GM06990 (cell line): ENCODE measurements around the gene MRM3.
"Not testable (repeated sequence)": the region's sequence is repeated elsewhere in the genome, so short reads cannot be mapped to it uniquely, and the experiment has no call there.

Experiments used
- DNase-seq: peaks from one replicate; pipeline ENCODE4 v3.0.0-alpha.2; 2011; ENCODE audit not compliant: insufficient read length; ENCODE audit errors: extremely low read depth
- H3K27me3 ChIP-seq: replicated peaks from 2 replicates; pipeline ENCODE4 v1.6.0; 2011; ENCODE audit warnings: low read length; ENCODE audit not compliant: control insufficient read depth, insufficient read depth
- H3K36me3 ChIP-seq: 2 replicates; pipeline ENCODE4 v1.5.1; 2011; ENCODE audit warnings: low read length; ENCODE audit not compliant: control insufficient read depth, insufficient read depth
- H3K4me3 ChIP-seq: replicated peaks from 2 replicates; pipeline ENCODE4 v1.5.1; 2011; ENCODE audit warnings: low read depth, mild to moderate bottlenecking, control low read depth, low read length
- CTCF ChIP-seq: IDR thresholded peaks from 2 replicates; pipeline ENCODE4 v1.5.1; 2011; ENCODE audit warnings: low read length, control low read depth, mild to moderate bottlenecking, inconsistent platforms; ENCODE audit not compliant: insufficient read depth, poor library complexity, severe bottlenecking

The MRM3 gene

GRCh38 chr17:787641-788221 lies 5.6 kb downstream of the MRM3 start:
- no peak overlapping the region for H3K4me3 ChIP-seq
- H3K27me3 ChIP-seq: no peaks in the 10 kb centered on the region
- peaks cover 25% of the 10 kb centered on the region for H3K36me3 ChIP-seq
- no peak for TF ChIP-seq CTCF
- no peak for DNase-seq

DNA sequence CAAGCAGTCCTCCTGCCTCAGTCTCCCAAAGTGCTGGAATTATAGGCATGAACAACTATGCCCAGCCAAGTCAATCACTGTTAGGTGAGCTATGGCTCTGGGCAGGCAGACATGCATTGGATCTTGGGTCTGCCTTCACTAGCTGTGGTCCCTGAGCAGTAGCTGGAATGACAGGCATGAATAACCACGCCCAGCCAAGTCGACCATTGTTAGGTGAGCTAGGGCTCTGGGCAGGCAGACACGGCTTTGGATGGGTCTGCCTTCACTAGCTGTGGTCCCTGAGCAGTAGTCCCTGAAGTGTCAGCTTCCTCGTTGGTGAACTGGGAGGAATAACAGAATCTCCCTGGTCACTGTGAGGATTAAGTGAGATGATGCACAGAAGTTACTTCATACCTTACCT lies 6.4 kb downstream of the MRM3 start:
- DNase-seq: no peak
- Histone ChIP-seq H3K36me3 (peaks cover 25% of the 10 kb centered on the region), H3K4me3 (no peak overlapping the region), H3K27me3 (no peaks in the 10 kb centered on the region)
- no peak for TF ChIP-seq CTCF

DNA sequence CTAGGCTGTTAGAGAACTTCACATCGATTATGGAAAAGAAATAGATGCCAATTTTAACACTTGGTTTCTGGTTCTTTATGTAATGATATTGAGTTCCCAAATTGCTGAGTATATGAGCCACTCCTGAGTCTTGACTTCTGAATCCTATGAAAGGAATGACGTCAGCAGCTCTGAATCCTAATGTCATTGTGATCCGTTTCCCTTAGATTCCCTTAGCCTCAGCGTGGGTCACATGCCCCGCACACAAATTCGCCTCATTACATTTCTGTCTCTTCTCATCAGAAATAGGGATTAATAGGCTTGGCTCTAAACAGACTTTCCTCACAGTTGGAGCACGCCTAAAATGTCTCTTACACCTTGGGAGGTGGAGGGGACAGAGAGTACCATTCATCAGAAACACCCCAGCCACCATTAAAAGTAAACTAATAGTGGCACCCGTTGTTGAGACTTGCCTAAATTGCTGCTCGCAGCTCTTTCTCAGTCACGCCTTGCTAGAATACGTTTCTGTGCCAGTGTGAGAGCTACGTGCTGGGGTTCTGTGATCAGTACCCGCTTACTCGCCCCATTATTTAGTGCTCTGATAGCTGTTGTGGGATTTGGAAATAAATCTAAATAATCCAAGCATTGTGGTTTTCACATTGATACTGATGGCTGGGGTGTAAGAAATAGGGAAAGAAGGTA lies 7.1 kb downstream of the MRM3 start:
- H3K27me3 ChIP-seq: no peaks in the 10 kb centered on the region
- no peak for DNase-seq
- TF ChIP-seq CTCF: no peak
- H3K36me3 ChIP-seq: peaks cover 25% of the 10 kb centered on the region
- H3K4me3 ChIP-seq: no peak overlapping the region

DNA sequence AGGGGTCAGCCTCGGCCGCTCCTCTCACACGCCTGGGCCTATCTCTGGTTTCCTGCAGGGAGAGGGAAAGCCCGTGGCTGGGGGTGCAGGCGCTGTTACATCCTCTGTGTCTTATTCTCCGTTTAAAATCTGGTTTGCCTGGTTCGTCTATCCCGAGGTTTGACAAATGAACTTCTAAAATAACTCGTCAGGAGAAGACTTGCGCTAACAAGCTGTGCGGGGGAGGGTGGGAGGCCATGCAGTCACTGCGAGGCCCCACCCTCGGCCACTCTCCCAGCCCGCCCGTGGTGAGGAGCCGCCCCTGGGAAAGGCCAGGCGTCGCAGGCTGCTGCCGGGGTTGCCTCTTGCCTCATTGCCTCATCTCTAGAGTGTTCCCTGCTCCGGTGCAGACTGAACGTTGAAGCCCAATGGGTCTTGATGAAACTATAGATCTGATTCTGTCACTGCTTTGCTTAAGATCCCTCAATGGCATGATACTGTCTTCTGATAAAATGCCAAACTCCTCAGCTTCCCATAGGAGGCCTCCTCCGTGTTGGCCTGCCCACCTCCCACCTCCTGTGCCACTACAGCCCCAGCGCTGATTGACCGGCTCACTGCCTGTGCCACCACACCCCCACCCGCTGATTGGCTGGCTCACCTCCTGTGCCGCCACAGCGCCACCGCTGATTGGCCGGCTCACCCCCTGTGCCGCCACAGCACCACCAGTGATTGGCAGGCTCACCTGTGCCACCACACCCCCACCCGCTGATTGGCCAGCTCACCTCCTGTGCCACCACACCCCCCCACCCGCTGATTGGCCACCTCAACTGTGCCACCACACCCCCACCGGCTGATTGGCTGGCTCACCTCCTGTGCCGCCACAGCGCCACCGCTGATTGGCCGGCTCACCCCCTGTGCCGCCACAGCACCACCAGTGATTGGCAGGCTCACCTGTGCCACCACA lies 8.0 kb downstream of the MRM3 start:
- not testable (repeated sequence) for DNase-seq, H3K27me3 ChIP-seq, H3K4me3 ChIP-seq
- H3K36me3 ChIP-seq: peaks cover 24% of the 10 kb centered on the region

GRCh38 chr17:790874-791247 lies 8.7 kb downstream of the MRM3 start:
- peaks cover 24% of the 10 kb centered on the region for H3K36me3 ChIP-seq
- not testable (repeated sequence) for H3K4me3 ChIP-seq

GRCh38 chr17:791829-792228 lies 9.7 kb downstream of the MRM3 start:
- Histone ChIP-seq H3K27me3 (no peaks in the 10 kb centered on the region), H3K4me3 (no peak overlapping the region), H3K36me3 (peaks cover 24% of the 10 kb centered on the region)
- no peak for DNase-seq
- TF ChIP-seq CTCF: no peak

More at GRCh38 chr17:790874-791247, 8.7 kb downstream of the MRM3 start:
- not testable (repeated sequence) for H3K27me3 ChIP-seq, DNase-seq
